Activated CD4-positive, alpha-beta memory T cell treated with anti-CD3 and anti-CD28 coated beads, Interleukin-2, amount 10 ng/mL, durations not matched to agents 7 days and 5 days (primary cell): ENCODE results near the gene RPL22L1. TPM values are rescaled to one million over a fixed set of nuclear protein-coding genes. Genes with fewer than 3 reads are reported as not detected.

ENCODE experiments used
- CTCF ChIA-PET: fragments of 350-600 bp; sonication (Branson Sonifier 250); formaldehyde crosslinking; loops from one replicate; lab custom pipeline; 2021; ENCODE audit warnings: antibody characterized with exemption, inconsistent platforms; lab: Charles Lee
- POLR2A ChIA-PET: fragments of 350-600 bp; sonication (Branson Sonifier 250); formaldehyde crosslinking; loops from one replicate; lab custom pipeline; 2021; ENCODE audit warnings: antibody characterized with exemption; lab: Charles Lee
- DNase-seq: peaks from one replicate; pipeline ENCODE4 v3.0.0-alpha.2; 2020
- H3K27ac Mint-ChIP-seq: one replicate; pipeline ENCODE4 v1.8.0; 2021; ENCODE audit warnings: mild to moderate bottlenecking, mixed read lengths
- H3K27me3 Mint-ChIP-seq: one replicate; pipeline ENCODE4 v1.8.0; 2021; ENCODE audit warnings: mixed read lengths
- H3K36me3 Mint-ChIP-seq: one replicate; pipeline ENCODE4 v1.8.0; 2021; ENCODE audit warnings: low read depth, mixed read lengths
- H3K4me1 Mint-ChIP-seq: one replicate; pipeline ENCODE4 v1.8.0; 2021; ENCODE audit warnings: mixed read lengths
- H3K4me3 Mint-ChIP-seq: one replicate; pipeline ENCODE4 v1.8.0; 2021; ENCODE audit warnings: mild to moderate bottlenecking, mixed read lengths
- H3K9me3 Mint-ChIP-seq: one replicate; pipeline ENCODE4 v1.8.0; 2021; ENCODE audit warnings: mixed read lengths
- total RNA-seq, 2 experiments: library from RNA; stranded (reverse); gene quantifications; one replicate each; pipeline ENCODE4 v1.2.3, GENCODE V29; 2021

The RPL22L1 gene
- total RNA-seq, 2 experiments from 2014 or later: 98.9 to 99.2 TPM

DNA sequence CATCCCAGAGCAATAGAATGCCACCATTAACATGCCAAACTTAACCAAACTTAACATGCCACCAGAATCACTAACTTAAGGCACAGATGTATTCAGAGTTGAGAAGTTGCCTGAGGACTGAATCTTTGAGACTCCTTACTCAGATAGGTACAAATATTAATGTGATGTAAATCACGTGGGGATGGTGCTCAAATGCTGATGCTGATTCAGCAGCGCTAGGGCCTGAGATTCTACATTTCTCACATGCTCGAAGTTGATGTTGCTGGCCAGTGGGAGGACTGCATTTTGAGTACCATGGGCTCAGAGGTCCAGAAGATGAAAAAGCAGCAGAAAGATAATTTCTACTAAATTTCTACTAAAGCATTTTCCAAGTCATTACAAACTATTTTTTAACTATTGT, 54.1 kb downstream of the RPL22L1 start:
- Mint-ChIP-seq H3K27me3 (peaks cover 5% of the 10 kb centered on the region), H3K9me3 (no peaks in the 10 kb centered on the region), H3K4me1 (peaks cover 4% of the 10 kb centered on the region), H3K36me3 (no peaks in the 10 kb centered on the region), H3K27ac (no peak overlapping the region), H3K4me3 (no peak overlapping the region)
- no peak for DNase-seq
- CTCF ChIA-PET: no interaction called here
- POLR2A ChIA-PET: no interaction called here

DNA sequence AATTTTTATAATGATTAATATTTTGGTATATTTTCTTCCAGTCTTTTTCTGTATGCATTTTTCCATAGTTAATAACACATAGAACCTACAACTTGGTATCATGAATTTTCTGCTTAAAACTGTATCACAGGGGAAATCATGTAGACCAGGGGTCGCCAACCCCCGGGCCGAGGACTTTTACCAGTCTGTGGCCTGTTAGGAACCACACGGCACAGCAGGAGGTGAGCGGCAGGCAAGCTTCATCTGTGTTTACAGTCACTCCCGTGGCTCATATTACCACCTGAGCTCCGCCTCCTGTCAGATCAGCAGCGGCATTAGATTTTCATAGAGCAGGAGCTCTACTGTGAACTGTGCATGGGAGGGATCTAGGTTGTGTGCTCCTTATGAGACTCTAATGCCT, 54.7 kb downstream of the RPL22L1 start:
- POLR2A ChIA-PET: no interaction called here
- Mint-ChIP-seq H3K9me3 (no peaks in the 10 kb centered on the region), H3K4me3 (no peak overlapping the region), H3K27ac (no peak overlapping the region), H3K27me3 (peaks cover 5% of the 10 kb centered on the region), H3K36me3 (no peaks in the 10 kb centered on the region), H3K4me1 (peaks cover 4% of the 10 kb centered on the region)
- CTCF ChIA-PET: no interaction called here
- no peak for DNase-seq

Other genes with a start within 250 kb of the RPL22L1 start
- 10 to 100 TPM; 13.0 to 15.5 TPM for gene EIF5A2, start 38.4 kb upstream of the RPL22L1 start, total RNA-seq
- not detected for gene SLC2A2, start 156.5 kb upstream of the RPL22L1 start, total RNA-seq